ENCODE measurements around the gene STARD9.

- TF ChIP-seq EZH2 (IDR thresholded peaks at IDR 0.05; ENCODE audit: low read depth) (no peak), CTCF (conservative IDR thresholded peaks at IDR 0.05) (no peak)
These were observed 17.3 kb downstream of the STARD9 start for GRCh38 chr15:42592716-42593115.

All from PC-9 (cell line).